Spleen (tissue), 7 donors: ENCODE measurements around the gene COX7A2L.

Experiments
- POLR2A ChIP-seq, 3 donors: fragments of 450-650 bp; IDR thresholded peaks; one replicate each; pipeline ENCODE4 v1.5.1; 2017; ENCODE audit warnings: antibody characterized with exemption in 3 of 3, mild to moderate bottlenecking in 1 of 3
- POLR2AphosphoS5 ChIP-seq, 3 donors: sonication (generic); formaldehyde crosslinking; IDR thresholded peaks; one replicate each; pipeline ENCODE4 v1.5.1; 2017; ENCODE audit warnings: antibody characterized with exemption in 3 of 3
- TF ChIP-seq, protein P1 (sequence below), 11 experiments: fragments of 200-600 bp in 7 of 11; fragments of 450-650 bp in 4 of 11; sonication (generic) in 4 of 11; IDR thresholded peaks in 8 of 11; conservative IDR thresholded peaks in 3 of 11; 1 replicate in 7 of 11; 2 replicates in 4 of 11; pipeline versions ENCODE4 v1.4.0 to v1.8.0; 2016 to 2021; ENCODE audit warnings: antibody characterized with exemption in 11 of 11, inconsistent platforms in 4 of 11, mild to moderate bottlenecking in 1 of 11
- donor health status: DM: no; HTN: no; CAD: no; lungs with moderate emphysema.
- donor health status: DM: no; HTN: no; CAD: no.
- donor health status: DM: no; HTN: no; CAD: no.

DNA sequence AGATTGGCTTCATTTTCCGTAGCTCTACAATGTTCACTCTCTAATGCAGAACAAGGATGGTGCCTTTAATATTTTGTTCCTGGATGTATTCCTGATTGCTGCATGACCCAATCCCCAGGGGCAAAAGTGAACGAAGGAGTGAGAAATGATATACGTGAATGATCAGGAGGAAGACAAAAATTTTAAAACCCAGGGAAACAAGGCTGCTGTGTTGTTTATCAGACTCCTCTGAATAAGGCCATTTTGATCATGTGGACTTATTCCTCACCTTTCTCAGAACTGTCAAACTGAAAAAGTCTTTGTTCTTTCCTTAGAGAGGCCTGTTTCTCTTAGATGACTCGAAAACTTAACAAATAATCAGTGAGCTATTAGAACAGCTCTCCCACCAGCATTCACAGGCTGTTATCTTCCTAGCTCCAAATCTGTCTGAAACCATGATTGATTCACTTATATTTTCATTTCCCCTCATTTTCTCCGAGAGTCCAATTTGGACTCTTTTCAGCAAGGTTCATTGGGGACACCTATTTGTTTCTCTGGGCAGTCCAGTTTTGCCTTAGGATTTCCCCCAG is 29.5 kb upstream of the COX7A2L start:
- TF ChIP-seq, protein P1, sequence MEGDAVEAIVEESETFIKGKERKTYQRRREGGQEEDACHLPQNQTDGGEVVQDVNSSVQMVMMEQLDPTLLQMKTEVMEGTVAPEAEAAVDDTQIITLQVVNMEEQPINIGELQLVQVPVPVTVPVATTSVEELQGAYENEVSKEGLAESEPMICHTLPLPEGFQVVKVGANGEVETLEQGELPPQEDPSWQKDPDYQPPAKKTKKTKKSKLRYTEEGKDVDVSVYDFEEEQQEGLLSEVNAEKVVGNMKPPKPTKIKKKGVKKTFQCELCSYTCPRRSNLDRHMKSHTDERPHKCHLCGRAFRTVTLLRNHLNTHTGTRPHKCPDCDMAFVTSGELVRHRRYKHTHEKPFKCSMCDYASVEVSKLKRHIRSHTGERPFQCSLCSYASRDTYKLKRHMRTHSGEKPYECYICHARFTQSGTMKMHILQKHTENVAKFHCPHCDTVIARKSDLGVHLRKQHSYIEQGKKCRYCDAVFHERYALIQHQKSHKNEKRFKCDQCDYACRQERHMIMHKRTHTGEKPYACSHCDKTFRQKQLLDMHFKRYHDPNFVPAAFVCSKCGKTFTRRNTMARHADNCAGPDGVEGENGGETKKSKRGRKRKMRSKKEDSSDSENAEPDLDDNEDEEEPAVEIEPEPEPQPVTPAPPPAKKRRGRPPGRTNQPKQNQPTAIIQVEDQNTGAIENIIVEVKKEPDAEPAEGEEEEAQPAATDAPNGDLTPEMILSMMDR (IDR thresholded peaks at IDR 0.05 in 8 of 11, conservative IDR thresholded peaks at IDR 0.05 in 3 of 11), result no peak
- no peak for TF ChIP-seq POLR2AphosphoS5 (IDR thresholded peaks at IDR 0.05)
- TF ChIP-seq POLR2A (IDR thresholded peaks at IDR 0.05), result no peak
